Fibroblast of upper back skin (primary cell): ENCODE results near the gene TELO2.

Experiments used
- DNase-seq: peaks from one replicate; pipeline ENCODE4 v3.0.0-alpha.2; 2013

The TELO2 gene

GRCh38 chr16:1500465-1501150 lies 7.4 kb downstream of the TELO2 start:
- no peak for DNase-seq

- no peak for DNase-seq
Observed at GRCh38 chr16:1501630-1502029, 8.5 kb downstream of the TELO2 start.

- no peak for DNase-seq
Observed at GRCh38 chr16:1502092-1503004, 9.2 kb downstream of the TELO2 start.

GRCh38 chr16:1503110-1503955 lies 10.2 kb downstream of the TELO2 start:
- DNase-seq, result no peak

GRCh38 chr16:1505073-1505844 lies 12.1 kb downstream of the TELO2 start:
- DNase-seq, result no peak

GRCh38 chr16:1505912-1506311 lies 12.8 kb downstream of the TELO2 start:
- no peak for DNase-seq

GRCh38 chr16:1506494-1507213 lies 13.5 kb downstream of the TELO2 start:
- DNase-seq, result no peak

GRCh38 chr16:1508494-1509187 lies 15.5 kb downstream of the TELO2 start:
- no peak for DNase-seq

- no peak for DNase-seq
Observed at GRCh38 chr16:1509307-1510221, 16.4 kb downstream of the TELO2 start.

GRCh38 chr16:1510272-1510671 lies 17.1 kb downstream of the TELO2 start:
- no peak for DNase-seq

GRCh38 chr16:1510941-1511351 lies 17.8 kb downstream of the TELO2 start:
- no peak for DNase-seq

GRCh38 chr16:1511662-1512569 lies 18.8 kb downstream of the TELO2 start:
- DNase-seq, result no peak

- no peak for DNase-seq
Observed at GRCh38 chr16:1512774-1513173, 19.6 kb downstream of the TELO2 start.

GRCh38 chr16:1514507-1514906 lies 21.3 kb downstream of the TELO2 start:
- no peak for DNase-seq

GRCh38 chr16:1518626-1519135 lies 25.5 kb downstream of the TELO2 start:
- no peak for DNase-seq

GRCh38 chr16:1519831-1520230 lies 26.7 kb downstream of the TELO2 start:
- DNase-seq, result no peak

GRCh38 chr16:1520461-1520860 lies 27.3 kb downstream of the TELO2 start:
- DNase-seq, result no peak

- DNase-seq, result no peak
Observed at GRCh38 chr16:1523581-1524245, 30.6 kb downstream of the TELO2 start.
